Measurements from ENCODE around the gene MCOLN2.
"Not testable (repeated sequence)": the region's sequence is repeated elsewhere in the genome, so short reads cannot be mapped to it uniquely, and the experiment has no call there.

The MCOLN2 gene

GRCh38 chr1:84929581-84929980 is 67.3 kb downstream of the MCOLN2 start:
- Histone ChIP-seq H3K4me1 (ENCODE audit: control insufficient read depth in 5 of 5, insufficient read depth in 5 of 5, low read length in 5 of 5) (no peaks in the 10 kb centered on the region), H3K27me3 (ENCODE audit: control insufficient read depth in 5 of 5, insufficient read depth in 4 of 5, low read length in 5 of 5) (no peaks in the 10 kb centered on the region), H3K36me3 (ENCODE audit: control insufficient read depth in 5 of 5, insufficient read depth in 5 of 5, low read length in 5 of 5) (no peaks in the 10 kb centered on the region), H3K27ac (ENCODE audit: low read depth, low read length) (no peak overlapping the region), H3K9ac (ENCODE audit: low read length in 5 of 5) (no peak overlapping the region), H3K4me3 (ENCODE audit: low read depth in 1 of 5, low read length in 5 of 5) (no peak overlapping the region), H3K9me3 (ENCODE audit: control insufficient read depth in 5 of 5, low read length in 5 of 5) (no peaks in the 10 kb centered on the region)

- no peak overlapping the region for H3K4me3 ChIP-seq (ENCODE audit: low read depth in 1 of 5, low read length in 5 of 5)
- H3K4me1 ChIP-seq (ENCODE audit: control insufficient read depth in 5 of 5, insufficient read depth in 5 of 5, low read length in 5 of 5): no peaks in the 10 kb centered on the region
- H3K9me3 ChIP-seq (ENCODE audit: control insufficient read depth in 5 of 5, low read length in 5 of 5): no peaks in the 10 kb centered on the region
- H3K27me3 ChIP-seq (ENCODE audit: control insufficient read depth in 5 of 5, insufficient read depth in 4 of 5, low read length in 5 of 5): no peaks in the 10 kb centered on the region
- H3K27ac ChIP-seq (ENCODE audit: low read depth, low read length): no peak overlapping the region
- no peaks in the 10 kb centered on the region for H3K36me3 ChIP-seq (ENCODE audit: control insufficient read depth in 5 of 5, insufficient read depth in 5 of 5, low read length in 5 of 5)
- H3K9ac ChIP-seq (ENCODE audit: low read length in 5 of 5): no peak overlapping the region
Measured at GRCh38 chr1:84928979-84929378, 67.9 kb downstream of the MCOLN2 start.

- peaks cover 0 to 4% (median 0%) of the 10 kb centered on the region in 5 donors for H3K27me3 ChIP-seq (ENCODE audit: control insufficient read depth in 5 of 5, insufficient read depth in 4 of 5, low read length in 5 of 5)
- H3K4me1 ChIP-seq (ENCODE audit: control insufficient read depth in 5 of 5, insufficient read depth in 5 of 5, low read length in 5 of 5): no peaks in the 10 kb centered on the region
- H3K9me3 ChIP-seq (ENCODE audit: control insufficient read depth in 5 of 5, low read length in 5 of 5): no peaks in the 10 kb centered on the region
- H3K9ac ChIP-seq (ENCODE audit: low read length in 5 of 5): no peak overlapping the region
- no peaks in the 10 kb centered on the region for H3K36me3 ChIP-seq (ENCODE audit: control insufficient read depth in 5 of 5, insufficient read depth in 5 of 5, low read length in 5 of 5)
- no peak overlapping the region for H3K27ac ChIP-seq (ENCODE audit: low read depth, low read length)
- no peak overlapping the region for H3K4me3 ChIP-seq (ENCODE audit: low read depth in 1 of 5, low read length in 5 of 5)
Measured at GRCh38 chr1:84923317-84923716, 73.6 kb downstream of the MCOLN2 start.

GRCh38 chr1:84920159-84920558 is 76.8 kb downstream of the MCOLN2 start:
- H3K9me3 ChIP-seq (ENCODE audit: control insufficient read depth in 5 of 5, low read length in 5 of 5): no peaks in the 10 kb centered on the region
- no peak overlapping the region for H3K27ac ChIP-seq (ENCODE audit: low read depth, low read length)
- no peaks in the 10 kb centered on the region for H3K36me3 ChIP-seq (ENCODE audit: control insufficient read depth in 5 of 5, insufficient read depth in 5 of 5, low read length in 5 of 5)
- peaks cover 0 to 4% (median 0%) of the 10 kb centered on the region in 5 donors for H3K27me3 ChIP-seq (ENCODE audit: control insufficient read depth in 5 of 5, insufficient read depth in 4 of 5, low read length in 5 of 5)
- no peak overlapping the region for H3K4me3 ChIP-seq (ENCODE audit: low read depth in 1 of 5, low read length in 5 of 5)
- H3K9ac ChIP-seq (ENCODE audit: low read length in 5 of 5): no peak overlapping the region
- H3K4me1 ChIP-seq (ENCODE audit: control insufficient read depth in 5 of 5, insufficient read depth in 5 of 5, low read length in 5 of 5): no peaks in the 10 kb centered on the region

- H3K9me3 ChIP-seq (ENCODE audit: control insufficient read depth in 5 of 5, low read length in 5 of 5): no peaks in the 10 kb centered on the region
- no peaks in the 10 kb centered on the region for H3K36me3 ChIP-seq (ENCODE audit: control insufficient read depth in 5 of 5, insufficient read depth in 5 of 5, low read length in 5 of 5)
- no peak overlapping the region for H3K9ac ChIP-seq (ENCODE audit: low read length in 5 of 5)
- H3K27ac ChIP-seq (ENCODE audit: low read depth, low read length): no peak overlapping the region
- H3K4me3 ChIP-seq (ENCODE audit: low read depth in 1 of 5, low read length in 5 of 5): no peak overlapping the region
- peaks cover 0 to 4% (median 0%) of the 10 kb centered on the region in 5 donors for H3K27me3 ChIP-seq (ENCODE audit: control insufficient read depth in 5 of 5, insufficient read depth in 4 of 5, low read length in 5 of 5)
- H3K4me1 ChIP-seq (ENCODE audit: control insufficient read depth in 5 of 5, insufficient read depth in 5 of 5, low read length in 5 of 5): no peaks in the 10 kb centered on the region
Measured at GRCh38 chr1:84919461-84919970, 77.4 kb downstream of the MCOLN2 start.

GRCh38 chr1:84918726-84919336 is 78.1 kb downstream of the MCOLN2 start:
- H3K9me3 ChIP-seq (ENCODE audit: control insufficient read depth in 5 of 5, low read length in 5 of 5): no peaks in the 10 kb centered on the region
- no peak overlapping the region for H3K9ac ChIP-seq (ENCODE audit: low read length in 5 of 5)
- no peak overlapping the region for H3K4me3 ChIP-seq (ENCODE audit: low read depth in 1 of 5, low read length in 5 of 5)
- H3K27me3 ChIP-seq (ENCODE audit: control insufficient read depth in 5 of 5, insufficient read depth in 4 of 5, low read length in 5 of 5): peaks cover 0 to 4% (median 0%) of the 10 kb centered on the region in 5 donors
- H3K36me3 ChIP-seq (ENCODE audit: control insufficient read depth in 5 of 5, insufficient read depth in 5 of 5, low read length in 5 of 5): no peaks in the 10 kb centered on the region
- H3K27ac ChIP-seq (ENCODE audit: low read depth, low read length): no peak overlapping the region
- peaks cover 0 to under 1% (median 0%) of the 10 kb centered on the region in 5 donors for H3K4me1 ChIP-seq (ENCODE audit: control insufficient read depth in 5 of 5, insufficient read depth in 5 of 5, low read length in 5 of 5)

GRCh38 chr1:84916897-84917296 is 80.0 kb downstream of the MCOLN2 start:
- Histone ChIP-seq H3K9me3 (ENCODE audit: control insufficient read depth in 5 of 5, low read length in 5 of 5) (no peaks in the 10 kb centered on the region), H3K36me3 (ENCODE audit: control insufficient read depth in 5 of 5, insufficient read depth in 5 of 5, low read length in 5 of 5) (no peaks in the 10 kb centered on the region), H3K27ac (ENCODE audit: low read depth, low read length) (no peak overlapping the region), H3K9ac (ENCODE audit: low read length in 5 of 5) (no peak overlapping the region), H3K27me3 (ENCODE audit: control insufficient read depth in 5 of 5, insufficient read depth in 4 of 5, low read length in 5 of 5) (peaks cover 0 to 4% (median 0%) of the 10 kb centered on the region in 5 donors), H3K4me3 (ENCODE audit: low read depth in 1 of 5, low read length in 5 of 5) (no peak overlapping the region), H3K4me1 (ENCODE audit: control insufficient read depth in 5 of 5, insufficient read depth in 5 of 5, low read length in 5 of 5) (peaks cover 0 to 11% (median 0%) of the 10 kb centered on the region in 5 donors)

GRCh38 chr1:84913555-84913892 is 83.4 kb downstream of the MCOLN2 start:
- H3K36me3 ChIP-seq (ENCODE audit: control insufficient read depth in 5 of 5, insufficient read depth in 5 of 5, low read length in 5 of 5): no peaks in the 10 kb centered on the region
- H3K9me3 ChIP-seq (ENCODE audit: control insufficient read depth in 5 of 5, low read length in 5 of 5): no peaks in the 10 kb centered on the region
- H3K27me3 ChIP-seq (ENCODE audit: control insufficient read depth in 5 of 5, insufficient read depth in 4 of 5, low read length in 5 of 5): peaks cover 0 to 3% (median 0%) of the 10 kb centered on the region in 5 donors
- no peak overlapping the region for H3K9ac ChIP-seq (ENCODE audit: low read length in 5 of 5)
- H3K27ac ChIP-seq (ENCODE audit: low read depth, low read length): no peak overlapping the region
- H3K4me1 ChIP-seq (ENCODE audit: control insufficient read depth in 5 of 5, insufficient read depth in 5 of 5, low read length in 5 of 5): peaks cover 0 to 11% (median 0%) of the 10 kb centered on the region in 5 donors
- H3K4me3 ChIP-seq (ENCODE audit: low read depth in 1 of 5, low read length in 5 of 5): no peak overlapping the region

GRCh38 chr1:84912726-84913554 is 84.0 kb downstream of the MCOLN2 start:
- Histone ChIP-seq H3K27ac (ENCODE audit: low read depth, low read length) (no peak overlapping the region), H3K9me3 (ENCODE audit: control insufficient read depth in 5 of 5, low read length in 5 of 5) (no peaks in the 10 kb centered on the region), H3K4me3 (ENCODE audit: low read depth in 1 of 5, low read length in 5 of 5) (no peak overlapping the region), H3K9ac (ENCODE audit: low read length in 5 of 5) (no peak overlapping the region), H3K27me3 (ENCODE audit: control insufficient read depth in 5 of 5, insufficient read depth in 4 of 5, low read length in 5 of 5) (no peaks in the 10 kb centered on the region), H3K36me3 (ENCODE audit: control insufficient read depth in 5 of 5, insufficient read depth in 5 of 5, low read length in 5 of 5) (no peaks in the 10 kb centered on the region), H3K4me1 (ENCODE audit: control insufficient read depth in 5 of 5, insufficient read depth in 5 of 5, low read length in 5 of 5) (peaks cover 0 to 11% (median 0%) of the 10 kb centered on the region in 5 donors)

- peaks cover 0 to 11% (median 0%) of the 10 kb centered on the region in 5 donors for H3K4me1 ChIP-seq (ENCODE audit: control insufficient read depth in 5 of 5, insufficient read depth in 5 of 5, low read length in 5 of 5)
- not testable (repeated sequence) for H3K9me3 ChIP-seq (ENCODE audit: control insufficient read depth in 5 of 5, low read length in 5 of 5); H3K36me3 ChIP-seq (ENCODE audit: control insufficient read depth in 5 of 5, insufficient read depth in 5 of 5, low read length in 5 of 5); H3K27ac ChIP-seq (ENCODE audit: low read depth, low read length); H3K27me3 ChIP-seq (ENCODE audit: control insufficient read depth in 5 of 5, insufficient read depth in 4 of 5, low read length in 5 of 5); H3K9ac ChIP-seq (ENCODE audit: low read length in 5 of 5); H3K4me3 ChIP-seq (ENCODE audit: low read depth in 1 of 5, low read length in 5 of 5)
Measured at GRCh38 chr1:84908746-84909464, 88.0 kb downstream of the MCOLN2 start.

All from subcutaneous abdominal adipose tissue (tissue), 5 donors.